ENCODE measurements around the gene SLITRK6.

SLITRK6 gene

GRCh38 chr13:85823832-85824231 lies 24.6 kb upstream of the SLITRK6 start:
- Histone ChIP-seq H3K79me2 (ENCODE audit: control insufficient read depth, low read length) (no peaks in the 10 kb centered on the region), H3K9me3 (ENCODE audit: control insufficient read depth, insufficient read depth, low read length) (no peaks in the 10 kb centered on the region), H4K20me1 (ENCODE audit: control insufficient read depth, insufficient read depth, low read depth, low read length) (no peaks in the 10 kb centered on the region), H3K9me2 (replicated peaks; ENCODE audit: control insufficient read depth, low read length) (no peaks in the 10 kb centered on the region), H3F3A (ENCODE audit: control insufficient read depth, insufficient read depth) (no peaks in the 10 kb centered on the region), H3K27me3 (ENCODE audit: control insufficient read depth, low read length) (no peaks in the 10 kb centered on the region), H3K4me2 (ENCODE audit: low read length) (no peak overlapping the region), H3K4me1 (ENCODE audit: control insufficient read depth, low read length) (no peaks in the 10 kb centered on the region), H3K4me3 (ENCODE audit: low read length) (no peak overlapping the region), H3K27ac (ENCODE audit: low read depth, low read length) (no peak overlapping the region), H3K36me3 (ENCODE audit: control insufficient read depth, low read length) (no peaks in the 10 kb centered on the region)
- TF ChIP-seq EZH2phosphoT487 (IDR thresholded peaks at IDR 0.05; ENCODE audit: borderline replicate concordance, low read length), result no peak
- TF ChIP-seq CTCF (IDR thresholded peaks at IDR 0.05; ENCODE audit: low read depth, low read length, poor library complexity, severe bottlenecking), result no peak

- no peaks in the 10 kb centered on the region for H3K27me3 ChIP-seq (ENCODE audit: control insufficient read depth, low read length)
- H3K9me3 ChIP-seq (ENCODE audit: control insufficient read depth, insufficient read depth, low read length), result no peaks in the 10 kb centered on the region
- no peaks in the 10 kb centered on the region for H3K36me3 ChIP-seq (ENCODE audit: control insufficient read depth, low read length)
- H4K20me1 ChIP-seq (ENCODE audit: control insufficient read depth, insufficient read depth, low read depth, low read length), result no peaks in the 10 kb centered on the region
- H3K4me3 ChIP-seq (ENCODE audit: low read length), result no peak overlapping the region
- no peak overlapping the region for H3K27ac ChIP-seq (ENCODE audit: low read depth, low read length)
- no peaks in the 10 kb centered on the region for H3K79me2 ChIP-seq (ENCODE audit: control insufficient read depth, low read length)
- H3F3A ChIP-seq (ENCODE audit: control insufficient read depth, insufficient read depth), result no peaks in the 10 kb centered on the region; the same call in 1 of the 2 replicates
- no peaks in the 10 kb centered on the region for H3K4me1 ChIP-seq (ENCODE audit: control insufficient read depth, low read length)
- TF ChIP-seq EZH2phosphoT487 (IDR thresholded peaks at IDR 0.05; ENCODE audit: borderline replicate concordance, low read length) (no peak), CTCF (IDR thresholded peaks at IDR 0.05; ENCODE audit: low read depth, low read length, poor library complexity, severe bottlenecking) (no peak)
- H3K4me2 ChIP-seq (ENCODE audit: low read length), result no peak overlapping the region
- no peaks in the 10 kb centered on the region for H3K9me2 ChIP-seq (replicated peaks; ENCODE audit: control insufficient read depth, low read length)
Observed at GRCh38 chr13:85819513-85819912, 20.3 kb upstream of the SLITRK6 start.

GRCh38 chr13:85816413-85816812 lies 17.2 kb upstream of the SLITRK6 start:
- Histone ChIP-seq H3K9me3 (ENCODE audit: control insufficient read depth, insufficient read depth, low read length) (no peaks in the 10 kb centered on the region), H3K27me3 (ENCODE audit: control insufficient read depth, low read length) (no peaks in the 10 kb centered on the region), H3K4me3 (ENCODE audit: low read length) (no peak overlapping the region), H3K4me2 (ENCODE audit: low read length) (no peak overlapping the region), H3K36me3 (ENCODE audit: control insufficient read depth, low read length) (no peaks in the 10 kb centered on the region), H3K4me1 (ENCODE audit: control insufficient read depth, low read length) (no peaks in the 10 kb centered on the region), H4K20me1 (ENCODE audit: control insufficient read depth, insufficient read depth, low read depth, low read length) (no peaks in the 10 kb centered on the region), H3K9me2 (replicated peaks; ENCODE audit: control insufficient read depth, low read length) (no peaks in the 10 kb centered on the region), H3K27ac (ENCODE audit: low read depth, low read length) (no peak overlapping the region), H3K79me2 (ENCODE audit: control insufficient read depth, low read length) (no peaks in the 10 kb centered on the region), H3F3A (ENCODE audit: control insufficient read depth, insufficient read depth) (no peaks in the 10 kb centered on the region; the same call in 1 of the 2 replicates)
- TF ChIP-seq CTCF (IDR thresholded peaks at IDR 0.05; ENCODE audit: low read depth, low read length, poor library complexity, severe bottlenecking) (no peak), EZH2phosphoT487 (IDR thresholded peaks at IDR 0.05; ENCODE audit: borderline replicate concordance, low read length) (no peak)

Measured in DOHH2 (cell line).